Endometrial microvascular endothelial cells (primary cell): ENCODE measurements around the gene SLC2A5. TPM values are rescaled to one million over a fixed set of nuclear protein-coding genes. Genes with fewer than 3 reads are reported as not detected.

Source experiments
- in situ Hi-C: cut with HindIII; loops from 2 replicates; pipeline ENCODE4 v1.10.0; 2017; ENCODE audit warnings: low sequenced_read_pairs, low pct_unique_long_range_greater_than_20kb; ENCODE audit errors: inconsistent ontology term
- total RNA-seq: library from RNA; depleted of rRNA; stranded (reverse); fragments of >200 nt; gene quantifications from one replicate; pipeline ENCODE4 v1.2.3, GENCODE V29; 2015; ENCODE audit errors: inconsistent ontology term

SLC2A5 gene
- total RNA-seq, 1 donor from 2014 or later, result not detected

GRCh38 chr1:8988618-8988967 lies 80.8 kb downstream of the SLC2A5 start:
- in situ Hi-C loops, result no loop called here

GRCh38 chr1:8987881-8988617 lies 81.4 kb downstream of the SLC2A5 start:
- in situ Hi-C loops, result no loop called here

GRCh38 chr1:8986814-8987190 lies 82.6 kb downstream of the SLC2A5 start:
- in situ Hi-C loops, result no loop called here

- in situ Hi-C loops, result no loop called here
These were observed 83.3 kb downstream of the SLC2A5 start for GRCh38 chr1:8985915-8986813.

Other genes starting within 250 kb of the SLC2A5 start
- 2,878 TPM for gene ENO1, start 190.9 kb downstream of the SLC2A5 start, total RNA-seq
- gene CA6, start 123.8 kb downstream of the SLC2A5 start, total RNA-seq, result not detected
- gene SLC2A7, start 43.2 kb downstream of the SLC2A5 start, total RNA-seq, result not detected
- gene GPR157, start 59.5 kb upstream of the SLC2A5 start, total RNA-seq, result 7.0 TPM
- gene H6PD, start 165.1 kb upstream of the SLC2A5 start, total RNA-seq, result 22.4 TPM
- gene SPSB1, start 223.3 kb upstream of the SLC2A5 start, total RNA-seq, result 16.1 TPM